ENCODE data around the gene ATP11A. TPM values are rescaled to one million over a fixed set of nuclear protein-coding genes. Genes with fewer than 3 reads are reported as not detected.

Gene ATP11A
- total and polyA plus RNA-seq, 2 donors (not counting 3 experiments of a cell fraction or from before 2014, with no cell fraction given) = 16.5 to 88.1 TPM

- Histone ChIP-seq H3K27me3 (ENCODE audit: control insufficient read depth in 2 of 2, insufficient read depth in 2 of 2, low read length in 2 of 2) (no peaks in the 10 kb centered on the region), H3K4me2 (ENCODE audit: insufficient read depth, low read length) (no peak overlapping the region), H3K9ac (replicated peaks; ENCODE audit: extremely low read depth, insufficient read depth, low read length) (no peak overlapping the region), H3K27ac (ENCODE audit: insufficient read depth, low read depth, low read length) (no peak overlapping the region), H3K4me1 (ENCODE audit: control insufficient read depth, extremely low read depth, insufficient read depth, low read length) (no peaks in the 10 kb centered on the region), H4K20me1 (replicated peaks; ENCODE audit: control insufficient read depth, extremely low read depth, insufficient read depth, low read length) (no peaks in the 10 kb centered on the region), H3K79me2 (ENCODE audit: control insufficient read depth, insufficient read depth, low read length) (no peaks in the 10 kb centered on the region), H3K9me1 (replicated peaks; ENCODE audit: control insufficient read depth, extremely low read depth, insufficient read depth, low read length) (no peaks in the 10 kb centered on the region), H3K4me3 (replicated peaks in 1 of 3; ENCODE audit: insufficient read depth in 1 of 3, low read depth in 1 of 3, low read length in 3 of 3) (no peak overlapping the region), H2AFZ (ENCODE audit: low read depth, low read length) (no peak overlapping the region), H3K9me3 (replicated peaks; ENCODE audit: control insufficient read depth, insufficient read depth, low read length) (no peaks in the 10 kb centered on the region), H3K36me3 (ENCODE audit: control insufficient read depth in 2 of 2, extremely low read depth in 1 of 2, insufficient read depth in 2 of 2, low read length in 2 of 2) (peaks cover 2 to 36% of the 10 kb centered on the region in 2 experiments)
- dilution Hi-C loops (cut with MboI; ENCODE audit: extremely low pct_ligation_motif_present, low sequenced_read_pairs) (no loop called here), intact Hi-C loops (cut with micrococcal nuclease) (no loop called here)
- POLR2A ChIA-PET = no interaction called here
- TF ChIP-seq MAX (IDR thresholded peaks at IDR 0.05; ENCODE audit: insufficient read depth, insufficient read length) (no peak), FOS (IDR thresholded peaks at IDR 0.05; ENCODE audit: borderline replicate concordance, insufficient read depth, low read length) (no peak), CTCF (IDR thresholded peaks at IDR 0.05; ENCODE audit: extremely low read depth in 1 of 2, insufficient read depth in 1 of 2, low read depth in 1 of 2, low read length in 2 of 2) (no peak), POLR2AphosphoS5 (IDR thresholded peaks at IDR 0.05; ENCODE audit: insufficient read depth, low read depth, low read length) (no peak), MYC (IDR thresholded peaks at IDR 0.05; ENCODE audit: low read depth, low read length) (no peak), GATA2 (IDR thresholded peaks at IDR 0.05; ENCODE audit: insufficient read depth, insufficient read length, low read depth, low read length) (no peak), POLR2A (IDR thresholded peaks at IDR 0.05; ENCODE audit: low read depth, low read length) (no peak), EZH2 (IDR thresholded peaks at IDR 0.05; ENCODE audit: borderline replicate concordance, low read depth, low read length, severe bottlenecking) (no peak), JUN (IDR thresholded peaks at IDR 0.05; ENCODE audit: borderline replicate concordance, insufficient read depth, insufficient read length, low read depth) (no peak)
- CTCF ChIA-PET = no interaction called here
- DNase-seq (ENCODE audit: low read depth, low spot score) = no peak
- no TSS peak for BruUV-seq (replicated peaks)
- no peak for FAIRE-seq
These were observed 147.7 kb downstream of the ATP11A start for GRCh38 chr13:112837371-112838037.

Data from endothelial cell of umbilical vein (primary cell).